HG02571 (cell line): ENCODE data around the gene TTC13.
"Not testable (repeated sequence)": the region's sequence is repeated elsewhere in the genome, so short reads cannot be mapped to it uniquely, and the experiment has no call there.

ENCODE experiments used
- ATAC-seq: cut with Tn5 transposase; IDR thresholded peaks from one replicate; pipeline ENCODE4 v1.9.1; 2021; ENCODE audit warnings: mild to moderate bottlenecking, moderate library complexity; ENCODE audit not compliant: unreplicated experiment

The TTC13 gene

GRCh38 chr1:230978491-230979388 is at the start of gene TTC13, which contains the start of gene ARV1:
TTC13 (minus strand) TSS chr1:230978861; CDS start chr1:230978830, 31 bp downstream.
ARV1 (plus strand) TSS chr1:230979094; CDS start chr1:230979106, 12 bp downstream.
- ATAC-seq = peak; percentile 92

- no peak for ATAC-seq
Observed at GRCh38 chr1:231027971-231028370, 49.3 kb upstream of the TTC13 start.

GRCh38 chr1:231027136-231027925 is 48.7 kb upstream of the TTC13 start:
- no peak for ATAC-seq

GRCh38 chr1:231026576-231026975 is 47.9 kb upstream of the TTC13 start:
- ATAC-seq = no peak

GRCh38 chr1:231023150-231023549 is 44.5 kb upstream of the TTC13 start:
- ATAC-seq = no peak

- not testable (repeated sequence) for ATAC-seq
Observed at GRCh38 chr1:231022543-231022942, 43.9 kb upstream of the TTC13 start.

GRCh38 chr1:231021540-231022031 is 42.9 kb upstream of the TTC13 start:
- ATAC-seq = no peak

- ATAC-seq = no peak
Observed at GRCh38 chr1:231020816-231021215, 42.2 kb upstream of the TTC13 start.

- no peak for ATAC-seq
Observed at GRCh38 chr1:231020139-231020601, 41.5 kb upstream of the TTC13 start.

GRCh38 chr1:231019711-231020110 is 41.0 kb upstream of the TTC13 start:
- ATAC-seq = no peak

- no peak for ATAC-seq
Observed at GRCh38 chr1:231016966-231017365, 38.3 kb upstream of the TTC13 start.

- no peak for ATAC-seq
Observed at GRCh38 chr1:231016234-231016633, 37.6 kb upstream of the TTC13 start.

- no peak for ATAC-seq
Observed at GRCh38 chr1:231013391-231014015, 34.8 kb upstream of the TTC13 start.

- no peak for ATAC-seq
Observed at GRCh38 chr1:231011963-231012362, 33.3 kb upstream of the TTC13 start.

- ATAC-seq = no peak
Observed at GRCh38 chr1:231011360-231011759, 32.7 kb upstream of the TTC13 start.

- ATAC-seq = not testable (repeated sequence)
Observed at GRCh38 chr1:231007535-231007934, 28.9 kb upstream of the TTC13 start.

GRCh38 chr1:231001892-231002291 is 23.2 kb upstream of the TTC13 start:
- no peak for ATAC-seq

GRCh38 chr1:231000639-231001038 is 22.0 kb upstream of the TTC13 start:
- no peak for ATAC-seq

- ATAC-seq = no peak
Observed at GRCh38 chr1:231000201-231000600, 21.5 kb upstream of the TTC13 start.

GRCh38 chr1:230994860-230995259 is 16.2 kb upstream of the TTC13 start:
- ATAC-seq = no peak
